CD14-positive monocyte (primary cell): ENCODE results near the gene NHS. TPM values are rescaled to one million over a fixed set of nuclear protein-coding genes. Genes with fewer than 3 reads are reported as not detected.

Experiments
- DNase-seq, 3 donors: peaks; one replicate each; pipeline ENCODE4 v3.0.0-alpha.2; 2011 to 2022
- H2AFZ ChIP-seq: 2 replicates; pipeline ENCODE4 v1.6.0; 2012; ENCODE audit warnings: mild to moderate bottlenecking, low read depth, low read length, inconsistent platforms; ENCODE audit not compliant: insufficient read depth, poor library complexity, severe bottlenecking
- H3K27ac ChIP-seq, 2 donors: 1 replicate in 1 of 2; 2 replicates in 1 of 2; pipeline ENCODE4 v1.5.1; 2012 to 2013; ENCODE audit warnings: low read length in 2 of 2, control low read depth in 1 of 2, inconsistent platforms in 1 of 2, low read depth in 1 of 2, mild to moderate bottlenecking in 1 of 2
- H3K27me3 ChIP-seq, 2 donors: one replicate each; pipeline versions ENCODE4 v1.6.0 to v1.6.1; 2011 to 2013; ENCODE audit warnings: low read length in 2 of 2; ENCODE audit not compliant: control insufficient read depth in 2 of 2, insufficient read depth in 2 of 2
- H3K36me3 ChIP-seq, 2 donors: replicated peaks in 1 of 2; 1 replicate in 1 of 2; 2 replicates in 1 of 2; pipeline versions ENCODE4 v1.5.1 to v1.6.1; 2012 to 2013; ENCODE audit warnings: low read length in 2 of 2, control low read depth in 1 of 2, inconsistent platforms in 1 of 2, mild to moderate bottlenecking in 1 of 2; ENCODE audit not compliant: insufficient read depth in 2 of 2, control insufficient read depth in 1 of 2
- H3K4me1 ChIP-seq, 2 donors: 1 replicate in 1 of 2; 2 replicates in 1 of 2; pipeline versions ENCODE4 v1.5.1 to v1.6.1; 2012 to 2013; ENCODE audit warnings: low read length in 2 of 2, control low read depth in 1 of 2, inconsistent platforms in 1 of 2, mild to moderate bottlenecking in 1 of 2, moderate library complexity in 1 of 2; ENCODE audit not compliant: insufficient read depth in 2 of 2, control insufficient read depth in 1 of 2
- H3K4me2 ChIP-seq: replicated peaks from 2 replicates; pipeline ENCODE3; 2012; ENCODE audit warnings: low read length, moderate library complexity, mild to moderate bottlenecking; ENCODE audit not compliant: poor library complexity, severe bottlenecking; ENCODE audit errors: extremely low read depth
- H3K4me3 ChIP-seq, 3 experiments: fragments of 200-600 bp in 1 of 3; sonication (generic) in 1 of 3; replicated peaks in 1 of 3; 1 replicate in 2 of 3; 2 replicates in 1 of 3; pipeline ENCODE4 v1.5.1; 2011 to 2013; ENCODE audit warnings: low read length in 3 of 3, mild to moderate bottlenecking in 3 of 3, control low read depth in 2 of 3, low read depth in 2 of 3, inconsistent platforms in 1 of 3, moderate library complexity in 1 of 3
- H3K79me2 ChIP-seq: 2 replicates; pipeline ENCODE4 v1.6.0; 2012; ENCODE audit warnings: mild to moderate bottlenecking, control low read depth, inconsistent platforms, low read length, moderate library complexity; ENCODE audit not compliant: insufficient read depth
- H3K9ac ChIP-seq: 2 replicates; pipeline ENCODE4 v1.6.0; 2017; ENCODE audit warnings: low read length, mild to moderate bottlenecking; ENCODE audit not compliant: insufficient read depth, poor library complexity, severe bottlenecking
- H3K9me3 ChIP-seq, 2 donors: replicated peaks in 1 of 2; 1 replicate in 1 of 2; 2 replicates in 1 of 2; pipeline versions ENCODE4 v1.5.1 to v1.6.1; 2012 to 2013; ENCODE audit warnings: low read length in 2 of 2, control low read depth in 1 of 2; ENCODE audit not compliant: control insufficient read depth in 1 of 2, insufficient read depth in 1 of 2
- H4K20me1 ChIP-seq: 2 replicates; pipeline ENCODE4 v1.6.0; 2012; ENCODE audit warnings: mild to moderate bottlenecking, low read length, control low read depth, moderate library complexity; ENCODE audit not compliant: insufficient read depth
- H3K27ac Mint-ChIP-seq, 7 donors: one replicate each; pipeline ENCODE4 v1.8.0; 2020; ENCODE audit warnings: mild to moderate bottlenecking in 7 of 7, mixed read lengths in 7 of 7, moderate library complexity in 6 of 7, inconsistent platforms in 2 of 7
- H3K27me3 Mint-ChIP-seq, 3 donors: one replicate each; pipeline ENCODE4 v1.8.0; 2021 to 2022; ENCODE audit warnings: low read depth in 3 of 3, mild to moderate bottlenecking in 3 of 3, mixed read lengths in 3 of 3, moderate library complexity in 3 of 3, inconsistent platforms in 1 of 3
- H3K36me3 Mint-ChIP-seq, 2 donors: one replicate each; pipeline ENCODE4 v1.8.0; 2020; ENCODE audit warnings: mixed read lengths in 2 of 2, inconsistent platforms in 1 of 2, mild to moderate bottlenecking in 1 of 2
- H3K4me1 Mint-ChIP-seq: one replicate; pipeline ENCODE4 v1.8.0; 2020; ENCODE audit warnings: mild to moderate bottlenecking, mixed read lengths
- H3K4me3 Mint-ChIP-seq, 2 donors: one replicate each; pipeline ENCODE4 v1.8.0; 2020; ENCODE audit warnings: mild to moderate bottlenecking in 2 of 2, mixed read lengths in 2 of 2, moderate library complexity in 1 of 2
- H3K9me3 Mint-ChIP-seq, 7 donors: one replicate each; pipeline ENCODE4 v1.8.0; 2020 to 2022; ENCODE audit warnings: mixed read lengths in 7 of 7, mild to moderate bottlenecking in 6 of 7, moderate library complexity in 6 of 7, inconsistent platforms in 2 of 7
- WGBS: methylation state at CpG from one replicate; pipeline ENCODE4 v1.1.5; 2013; ENCODE audit warnings: missing lambda C conversion rate; ENCODE audit not compliant: insufficient coverage; 5-methylcytosine and 5-hydroxymethylcytosine counted together
- intact Hi-C, 2 donors: fragments of 100-400 bp; cut with micrococcal nuclease; formaldehyde crosslinking; loops; one replicate each; pipeline versions ENCODE4 v1.15.0 to v1.15.1; 2023
- polyA plus RNA-seq, 3 donors: library from polyadenylated mRNA; depleted of rRNA in 1 of 3; unstranded in 2 of 3; stranded (reverse) in 1 of 3; fragments of 300-500 nt in 2 of 3; fragments of >200 nt in 1 of 3; fragmentation: Illumina TruSeq in 2 of 3; gene quantifications; 1 replicate in 2 of 3; 2 replicates in 1 of 3; pipeline ENCODE4 v1.2.3, GENCODE V29; 2012 to 2021
- TF ChIP-seq, protein P1 (sequence below): fragments of 200-600 bp; IDR thresholded peaks from one replicate; pipeline ENCODE4 v1.8.0; 2022; ENCODE audit warnings: antibody characterized with exemption, mild to moderate bottlenecking

The NHS gene
- polyA plus RNA-seq, 3 donors, result 0.86 to 1.8 (median 1.3) TPM

DNA sequence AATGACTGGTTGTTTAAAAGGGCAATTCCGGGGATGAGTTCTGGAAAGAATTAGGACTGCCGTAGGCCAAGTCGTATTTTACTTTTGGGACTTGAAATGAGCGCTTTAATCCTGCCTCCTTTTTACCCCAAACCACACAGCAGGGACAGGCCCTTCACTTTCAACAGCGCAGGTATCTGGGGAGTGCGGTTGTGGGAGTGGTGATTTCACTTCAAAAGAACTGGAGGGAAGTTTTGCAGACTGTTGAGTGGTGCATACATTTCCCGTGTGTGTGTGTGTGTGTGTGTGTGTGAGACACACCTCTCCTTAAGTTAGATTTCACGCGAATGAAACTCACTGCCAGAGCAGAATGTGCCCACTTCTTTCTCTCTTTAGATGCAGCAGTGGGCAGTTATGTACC, 2.8 kb downstream of the NHS start:
- H3K4me1 Mint-ChIP-seq, result peaks cover 3% of the 10 kb centered on the region

DNA sequence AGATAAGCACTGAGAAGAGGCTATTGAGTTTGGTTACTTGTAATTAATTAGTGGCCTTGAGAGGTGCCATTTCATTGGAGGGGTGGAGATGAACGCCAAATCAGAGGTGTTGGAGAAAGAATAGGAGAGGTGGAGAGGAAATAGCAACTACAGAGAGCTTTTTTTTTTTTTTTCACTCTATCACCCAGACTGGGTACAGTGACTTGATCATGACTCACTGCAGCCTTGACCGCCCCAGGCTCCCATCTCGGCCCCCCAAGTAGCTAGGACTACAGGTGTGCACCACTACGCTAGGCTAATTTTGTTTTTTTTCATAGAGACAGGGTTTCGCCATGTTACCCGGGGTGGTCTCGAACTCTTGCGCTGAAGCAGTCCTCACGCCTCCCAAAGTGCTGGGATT, 5.2 kb downstream of the NHS start:
- Histone ChIP-seq H3K9ac (no peak overlapping the region), H3K4me1 (peaks cover 0 to 3% of the 10 kb centered on the region in 2 donors), H3K4me3 (no peak overlapping the region), H3K36me3 (no peaks in the 10 kb centered on the region), H3K79me2 (no peaks in the 10 kb centered on the region), H3K9me3 (peaks cover 0 to 35% of the 10 kb centered on the region in 2 donors), H3K27ac (no peak overlapping the region), H3K27me3 (peaks cover 19 to 37% of the 10 kb centered on the region in 2 donors), H4K20me1 (no peaks in the 10 kb centered on the region), H2AFZ (no peak overlapping the region), H3K4me2 (no peak overlapping the region)
- peaks cover 3 to 31% (median 24%) of the 10 kb centered on the region in 7 donors for H3K9me3 Mint-ChIP-seq
- H3K27me3 Mint-ChIP-seq, result peaks cover 36 to 58% (median 43%) of the 10 kb centered on the region in 3 donors
- no peak for DNase-seq
- H3K36me3 Mint-ChIP-seq, result no peaks in the 10 kb centered on the region
- 97% methylated on average over 4 of the region's 9 CpGs for WGBS
- intact Hi-C loops, result no loop called here
- H3K27ac Mint-ChIP-seq, result no peak overlapping the region
- TF ChIP-seq, protein P1, sequence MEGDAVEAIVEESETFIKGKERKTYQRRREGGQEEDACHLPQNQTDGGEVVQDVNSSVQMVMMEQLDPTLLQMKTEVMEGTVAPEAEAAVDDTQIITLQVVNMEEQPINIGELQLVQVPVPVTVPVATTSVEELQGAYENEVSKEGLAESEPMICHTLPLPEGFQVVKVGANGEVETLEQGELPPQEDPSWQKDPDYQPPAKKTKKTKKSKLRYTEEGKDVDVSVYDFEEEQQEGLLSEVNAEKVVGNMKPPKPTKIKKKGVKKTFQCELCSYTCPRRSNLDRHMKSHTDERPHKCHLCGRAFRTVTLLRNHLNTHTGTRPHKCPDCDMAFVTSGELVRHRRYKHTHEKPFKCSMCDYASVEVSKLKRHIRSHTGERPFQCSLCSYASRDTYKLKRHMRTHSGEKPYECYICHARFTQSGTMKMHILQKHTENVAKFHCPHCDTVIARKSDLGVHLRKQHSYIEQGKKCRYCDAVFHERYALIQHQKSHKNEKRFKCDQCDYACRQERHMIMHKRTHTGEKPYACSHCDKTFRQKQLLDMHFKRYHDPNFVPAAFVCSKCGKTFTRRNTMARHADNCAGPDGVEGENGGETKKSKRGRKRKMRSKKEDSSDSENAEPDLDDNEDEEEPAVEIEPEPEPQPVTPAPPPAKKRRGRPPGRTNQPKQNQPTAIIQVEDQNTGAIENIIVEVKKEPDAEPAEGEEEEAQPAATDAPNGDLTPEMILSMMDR, result no peak
- peaks cover 3% of the 10 kb centered on the region for H3K4me1 Mint-ChIP-seq
- H3K4me3 Mint-ChIP-seq, result no peak overlapping the region

More for the DNA sequence above, 2.8 kb downstream of the NHS start:
- H3K27me3 ChIP-seq, result peaks cover 37 to 58% of the 10 kb centered on the region in 2 donors
- TF ChIP-seq, protein P1, result no peak
- no peak overlapping the region for H3K27ac Mint-ChIP-seq
- H3K79me2 ChIP-seq, result no peaks in the 10 kb centered on the region
- H3K36me3 ChIP-seq, result no peaks in the 10 kb centered on the region
- no peak overlapping the region for H2AFZ ChIP-seq
- WGBS, result 20% methylated on average over 1 of the region's 9 CpGs
- peaks cover 46 to 80% (median 66%) of the 10 kb centered on the region in 3 donors for H3K27me3 Mint-ChIP-seq
- no peaks in the 10 kb centered on the region for H4K20me1 ChIP-seq
- DNase-seq, result no peak
- no peak overlapping the region for H3K4me2 ChIP-seq
- peaks cover 0 to 29% of the 10 kb centered on the region in 2 donors for H3K9me3 ChIP-seq
- H3K4me3 ChIP-seq, result no peak overlapping the region
- H3K9ac ChIP-seq, result no peak overlapping the region
- peaks cover 3 to 29% (median 18%) of the 10 kb centered on the region in 7 donors for H3K9me3 Mint-ChIP-seq
- no peak overlapping the region for H3K27ac ChIP-seq
- no peaks in the 10 kb centered on the region for H3K36me3 Mint-ChIP-seq
- peaks cover 0 to 3% of the 10 kb centered on the region in 2 donors for H3K4me1 ChIP-seq
- H3K4me3 Mint-ChIP-seq, result peak overlapping the region in 1 of 2 donors; percentile 35
- intact Hi-C loops, result no loop called here
